NT2/D1 (cell line): ENCODE measurements around the gene FBXO24.

Experiments
- SUZ12 ChIP-seq: IDR thresholded peaks from 2 replicates; pipeline ENCODE4 v1.6.1; 2011; ENCODE audit not compliant: insufficient read length, insufficient read depth; ENCODE audit errors: extremely low read depth
- YY1 ChIP-seq: IDR thresholded peaks from 2 replicates; pipeline ENCODE4 v1.6.1; 2011; ENCODE audit not compliant: insufficient read length, insufficient read depth
- ZNF274 ChIP-seq: IDR thresholded peaks from 2 replicates; pipeline ENCODE4 v1.6.1; 2011; ENCODE audit warnings: mild to moderate bottlenecking, low read depth, low read length

- TF ChIP-seq SUZ12, result no peak
- TF ChIP-seq YY1, result no peak
- TF ChIP-seq ZNF274, result no peak
These were observed 21.0 kb downstream of the FBXO24 start for GRCh38 chr7:100607111-100607510.
